Vagina (tissue), 2 donors: ENCODE measurements around the gene ENO3. TPM values are rescaled to one million over a fixed set of nuclear protein-coding genes. Genes with fewer than 3 reads are reported as not detected.

Source experiments
- DNase-seq, 2 donors: peaks; one replicate each; pipeline ENCODE4 v3.0.0-alpha.2; 2017; ENCODE audit errors: extremely low spot score in 2 of 2
- H3K27ac ChIP-seq: fragments of 200-600 bp; sonication (generic); one replicate; pipeline ENCODE4 v1.5.1; 2019
- H3K27me3 ChIP-seq: fragments of 200-600 bp; sonication (generic); one replicate; pipeline ENCODE4 v1.5.1; 2019
- H3K36me3 ChIP-seq, 2 donors: fragments of 200-600 bp; sonication (generic); one replicate each; pipeline ENCODE4 v1.5.1; 2017 to 2019
- H3K4me1 ChIP-seq: fragments of 200-600 bp; sonication (generic); one replicate; pipeline ENCODE4 v1.5.1; 2019
- H3K4me3 ChIP-seq, 2 donors: fragments of 200-600 bp; sonication (generic); 1 replicate in 1 of 2; 2 replicates in 1 of 2; pipeline ENCODE4 v1.5.1; 2016 to 2019
- H3K9me3 ChIP-seq: fragments of 200-600 bp; sonication (generic); one replicate; pipeline ENCODE4 v1.5.1; 2019
- POLR2A ChIP-seq, 2 donors: fragments of 450-650 bp; IDR thresholded peaks; one replicate each; pipeline ENCODE4 v1.6.1; 2017; ENCODE audit warnings: antibody characterized with exemption in 2 of 2, mild to moderate bottlenecking in 2 of 2, moderate library complexity in 2 of 2
- POLR2AphosphoS5 ChIP-seq, 2 donors: sonication (generic); formaldehyde crosslinking; IDR thresholded peaks; one replicate each; pipeline ENCODE4 v1.9.0; 2017; ENCODE audit warnings: antibody characterized with exemption in 2 of 2, mild to moderate bottlenecking in 2 of 2, low read depth in 1 of 2; ENCODE audit not compliant: insufficient read depth in 1 of 2
- intact Hi-C: fragments of 100-400 bp; cut with DNase I; formaldehyde crosslinking; loops from one replicate; pipeline ENCODE4 v1.15.1; 2023
- total RNA-seq: library from RNA; depleted of rRNA; stranded (reverse); fragments of >200 nt; gene quantifications from one replicate; pipeline ENCODE4 v1.2.3, GENCODE V29; 2016
- TF ChIP-seq, protein P1 (sequence below), 3 experiments: fragments of 450-650 bp in 2 of 3; fragments of 200-600 bp in 1 of 3; sonication (generic) in 1 of 3; IDR thresholded peaks; one replicate each; pipeline ENCODE4 v1.5.1; 2017 to 2019; ENCODE audit warnings: antibody characterized with exemption in 3 of 3, mild to moderate bottlenecking in 2 of 3, moderate library complexity in 2 of 3

The ENO3 gene
- total RNA-seq, 1 donor from 2014 or later: 5.6 TPM

DNA sequence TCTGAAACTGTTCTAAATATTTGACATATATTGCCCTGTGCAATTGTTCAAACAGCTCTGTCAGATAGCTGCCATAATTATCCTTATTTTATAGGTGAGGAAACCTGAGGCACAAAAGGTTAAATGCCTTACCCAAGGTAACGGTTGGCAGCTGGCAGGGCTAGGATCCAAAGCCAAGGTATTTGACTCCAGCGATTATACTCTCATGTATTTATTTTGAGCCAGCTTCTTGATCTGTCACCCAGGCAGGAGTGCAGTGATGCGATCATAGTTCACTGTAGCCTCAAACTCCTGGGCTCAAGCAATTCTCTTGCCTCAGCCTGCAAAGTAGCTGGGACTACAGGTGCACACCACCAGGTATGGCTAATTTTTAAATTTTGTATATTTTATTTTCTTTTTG lies 7.2 kb downstream of the ENO3 start:
- intact Hi-C loops: no loop called here
- Histone ChIP-seq H3K36me3 (peaks cover 0 to 20% of the 10 kb centered on the region in 2 donors), H3K4me3 (no peak overlapping the region), H3K27me3 (no peaks in the 10 kb centered on the region), H3K9me3 (no peaks in the 10 kb centered on the region), H3K4me1 (peaks cover 5% of the 10 kb centered on the region), H3K27ac (no peak overlapping the region)
- no peak for DNase-seq
- no peak for TF ChIP-seq POLR2A (IDR thresholded peaks at IDR 0.05)
- no peak for TF ChIP-seq POLR2AphosphoS5 (IDR thresholded peaks at IDR 0.05; ENCODE audit: insufficient read depth in 1 of 2, low read depth in 1 of 2)
- TF ChIP-seq, protein P1, sequence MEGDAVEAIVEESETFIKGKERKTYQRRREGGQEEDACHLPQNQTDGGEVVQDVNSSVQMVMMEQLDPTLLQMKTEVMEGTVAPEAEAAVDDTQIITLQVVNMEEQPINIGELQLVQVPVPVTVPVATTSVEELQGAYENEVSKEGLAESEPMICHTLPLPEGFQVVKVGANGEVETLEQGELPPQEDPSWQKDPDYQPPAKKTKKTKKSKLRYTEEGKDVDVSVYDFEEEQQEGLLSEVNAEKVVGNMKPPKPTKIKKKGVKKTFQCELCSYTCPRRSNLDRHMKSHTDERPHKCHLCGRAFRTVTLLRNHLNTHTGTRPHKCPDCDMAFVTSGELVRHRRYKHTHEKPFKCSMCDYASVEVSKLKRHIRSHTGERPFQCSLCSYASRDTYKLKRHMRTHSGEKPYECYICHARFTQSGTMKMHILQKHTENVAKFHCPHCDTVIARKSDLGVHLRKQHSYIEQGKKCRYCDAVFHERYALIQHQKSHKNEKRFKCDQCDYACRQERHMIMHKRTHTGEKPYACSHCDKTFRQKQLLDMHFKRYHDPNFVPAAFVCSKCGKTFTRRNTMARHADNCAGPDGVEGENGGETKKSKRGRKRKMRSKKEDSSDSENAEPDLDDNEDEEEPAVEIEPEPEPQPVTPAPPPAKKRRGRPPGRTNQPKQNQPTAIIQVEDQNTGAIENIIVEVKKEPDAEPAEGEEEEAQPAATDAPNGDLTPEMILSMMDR (IDR thresholded peaks at IDR 0.05): no peak

GRCh38 chr17:4959261-4959965 lies 8.5 kb downstream of the ENO3 start:
- Histone ChIP-seq H3K27me3 (no peaks in the 10 kb centered on the region), H3K4me1 (no peaks in the 10 kb centered on the region), H3K27ac (no peak overlapping the region), H3K4me3 (no peak overlapping the region), H3K9me3 (no peaks in the 10 kb centered on the region), H3K36me3 (peaks cover 0 to 20% of the 10 kb centered on the region in 2 donors)
- no peak for DNase-seq
- TF ChIP-seq POLR2AphosphoS5 (IDR thresholded peaks at IDR 0.05; ENCODE audit: insufficient read depth in 1 of 2, low read depth in 1 of 2) (no peak), POLR2A (IDR thresholded peaks at IDR 0.05) (no peak)
- TF ChIP-seq, protein P1 (IDR thresholded peaks at IDR 0.05): no peak
- intact Hi-C loops: no loop called here

GRCh38 chr17:4960279-4960922 lies 9.5 kb downstream of the ENO3 start:
- H3K36me3 ChIP-seq: peaks cover 0 to 20% of the 10 kb centered on the region in 2 donors
- no peak for DNase-seq
- H3K4me3 ChIP-seq: no peak overlapping the region
- intact Hi-C loops: no loop called here
- H3K9me3 ChIP-seq: no peaks in the 10 kb centered on the region
- no peaks in the 10 kb centered on the region for H3K27me3 ChIP-seq
- peaks cover 7% of the 10 kb centered on the region for H3K4me1 ChIP-seq
- TF ChIP-seq POLR2AphosphoS5 (IDR thresholded peaks at IDR 0.05; ENCODE audit: insufficient read depth in 1 of 2, low read depth in 1 of 2) (no peak), POLR2A (IDR thresholded peaks at IDR 0.05) (no peak)
- TF ChIP-seq, protein P1 (IDR thresholded peaks at IDR 0.05): no peak
- H3K27ac ChIP-seq: no peak overlapping the region

- peaks cover 0 to 6% of the 10 kb centered on the region in 2 donors for H3K36me3 ChIP-seq
- H3K9me3 ChIP-seq: no peaks in the 10 kb centered on the region
- H3K4me3 ChIP-seq: no peak overlapping the region
- H3K4me1 ChIP-seq: peaks cover 44% of the 10 kb centered on the region
- DNase-seq: no peak
- H3K27me3 ChIP-seq: no peaks in the 10 kb centered on the region
- intact Hi-C loops: no loop called here
- TF ChIP-seq POLR2A (IDR thresholded peaks at IDR 0.05) (no peak), POLR2AphosphoS5 (IDR thresholded peaks at IDR 0.05; ENCODE audit: insufficient read depth in 1 of 2, low read depth in 1 of 2) (no peak)
- TF ChIP-seq, protein P1 (IDR thresholded peaks at IDR 0.05): no peak
- H3K27ac ChIP-seq: peak overlapping the region; percentile 96
Measured at GRCh38 chr17:4965311-4965986, 14.5 kb downstream of the ENO3 start.
